ENCODE data around the gene BTBD9.

DNA sequence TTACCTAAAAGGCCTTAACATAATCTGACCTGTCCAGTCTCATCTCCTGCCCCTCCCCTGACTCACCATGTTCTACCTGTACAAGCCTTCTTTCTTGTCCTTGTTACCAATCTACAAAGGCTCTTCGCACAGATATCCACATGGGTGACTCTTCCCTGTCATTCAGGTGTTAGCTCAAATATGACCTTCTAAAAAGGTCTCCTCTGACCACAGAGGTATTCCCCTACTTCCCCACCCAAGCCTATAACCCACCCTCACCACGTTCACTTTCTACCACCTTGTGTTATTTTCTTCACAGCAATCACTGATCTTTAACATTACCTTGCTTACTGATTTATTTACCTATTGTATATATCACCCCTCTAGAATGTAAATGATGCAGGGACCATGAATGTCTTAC is 96.7 kb downstream of the BTBD9 start:
- TF ChIP-seq EZH2 (IDR thresholded peaks at IDR 0.05; ENCODE audit: low read length, unreplicated experiment): no peak
- TF ChIP-seq CTCF (conservative IDR thresholded peaks at IDR 0.05; ENCODE audit: low read depth, low read length): no peak

Data from PC-3 (cell line).